ENCODE data around the gene TRMT1L. TPM values are rescaled to one million over a fixed set of nuclear protein-coding genes. Genes with fewer than 3 reads are reported as not detected.
A peak's percentile ranks its signal among the peaks of the same experiment; 100 is the strongest.

The TRMT1L gene
- total RNA-seq, 1 experiment from 2014 or later = 29.2 TPM

GRCh38 chr1:185112356-185112755 lies 44.4 kb downstream of the TRMT1L start:
- no peak for DNase-seq (ENCODE audit: low read depth)

DNA sequence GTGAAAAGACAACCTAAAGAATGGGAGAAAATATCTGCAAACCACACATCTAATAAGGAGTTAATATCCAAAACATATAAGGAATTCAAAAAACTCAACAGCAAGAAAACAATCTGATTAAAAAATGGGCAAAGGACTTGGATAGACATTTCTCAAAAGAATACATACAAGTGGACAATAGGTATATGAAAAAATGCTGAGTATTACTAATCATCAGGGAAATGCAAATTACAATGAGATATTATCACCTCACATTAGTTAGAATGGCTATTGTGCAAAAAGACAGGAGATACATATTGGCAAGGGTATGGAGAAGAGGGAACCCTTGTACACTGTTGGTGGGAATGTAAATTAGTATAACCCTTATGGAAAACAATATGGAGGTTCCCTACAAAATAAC lies 44.9 kb downstream of the TRMT1L start:
- no peak for DNase-seq (ENCODE audit: low read depth)

DNA sequence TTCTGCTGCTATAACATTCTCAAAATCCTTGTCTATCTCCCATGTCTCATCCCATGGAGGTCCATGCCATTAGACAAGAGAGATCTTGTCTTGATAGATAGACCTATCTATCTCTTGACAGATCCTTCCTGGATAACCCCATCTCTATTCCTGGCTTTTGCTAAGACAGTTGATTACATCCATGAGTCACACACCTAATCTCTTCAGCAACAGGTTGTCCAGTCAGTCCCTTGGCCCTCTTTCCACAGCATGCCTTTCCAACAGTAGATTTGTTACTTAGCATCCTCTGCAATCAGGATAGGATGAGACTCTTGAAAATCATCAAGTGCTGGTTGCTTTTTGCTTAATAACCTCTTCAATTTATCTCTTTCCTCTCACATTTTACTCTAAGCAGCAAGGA lies 46.6 kb downstream of the TRMT1L start:
- DNase-seq (ENCODE audit: low read depth) = no peak

DNA sequence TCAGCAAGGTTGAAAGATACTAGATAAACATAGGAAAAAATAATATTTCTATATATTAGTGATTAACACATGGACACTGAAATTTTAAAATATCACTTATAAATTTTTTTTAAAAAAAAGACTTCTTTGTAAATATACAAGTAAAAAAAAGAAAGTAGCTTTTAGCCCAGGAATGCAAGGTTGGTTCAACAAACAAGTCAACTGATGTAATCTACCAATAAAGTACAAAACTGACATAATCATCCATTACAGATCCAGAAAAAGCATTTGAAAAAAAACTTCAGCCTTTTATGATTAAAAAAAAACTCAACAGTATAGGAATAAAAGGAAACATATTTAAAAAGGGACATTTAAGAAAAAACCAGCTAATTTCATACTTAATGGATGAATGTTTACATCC lies 48.4 kb downstream of the TRMT1L start:
- peak; percentile 13 for DNase-seq (ENCODE audit: low read depth)

DNA sequence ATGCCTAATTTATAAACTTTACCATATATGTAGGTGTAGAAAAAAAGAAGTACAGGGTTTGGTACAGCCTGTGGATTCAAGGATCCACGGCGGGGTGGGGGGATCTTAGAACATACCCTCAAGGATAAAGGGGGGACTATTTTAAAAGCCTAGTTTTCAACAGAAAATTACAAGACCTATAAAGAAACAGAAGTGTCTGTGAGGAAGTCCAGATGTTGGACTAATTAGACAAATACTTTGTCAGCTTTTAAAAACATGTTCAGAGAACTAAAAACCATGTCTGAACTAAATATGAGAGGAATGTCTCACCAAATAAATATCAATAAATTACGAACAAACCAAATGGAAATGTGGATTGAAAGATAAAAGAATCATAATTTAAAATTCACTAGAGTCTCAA lies 51.6 kb downstream of the TRMT1L start:
- DNase-seq (ENCODE audit: low read depth) = no peak

GRCh38 chr1:185104083-185104482 lies 52.7 kb downstream of the TRMT1L start:
- DNase-seq (ENCODE audit: low read depth) = no peak

- no peak for DNase-seq (ENCODE audit: low read depth)
Observed at GRCh38 chr1:185096531-185096930, 60.2 kb downstream of the TRMT1L start.

GRCh38 chr1:185094761-185095160 lies 62.0 kb downstream of the TRMT1L start:
- no peak for DNase-seq (ENCODE audit: low read depth)

- DNase-seq (ENCODE audit: low read depth) = no peak
Observed at GRCh38 chr1:185091480-185091879, 65.3 kb downstream of the TRMT1L start.

DNA sequence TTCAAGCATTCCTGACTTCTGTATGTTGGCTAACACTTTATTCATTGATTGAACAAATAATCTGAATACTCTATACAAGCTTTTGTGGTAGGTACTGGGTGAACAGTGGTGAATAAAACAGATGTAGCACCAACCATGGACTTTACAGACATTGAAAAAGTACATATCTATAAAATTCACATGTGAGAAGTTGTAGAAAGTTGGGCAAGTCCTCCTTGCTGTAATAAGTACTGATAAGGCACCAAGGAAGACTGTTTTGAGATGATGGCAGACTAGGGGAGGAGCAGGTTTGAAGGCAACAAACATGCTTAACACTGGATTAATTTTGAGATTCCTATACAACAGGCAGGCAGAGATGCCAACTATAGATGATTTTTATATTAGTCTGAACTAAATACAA lies 69.0 kb downstream of the TRMT1L start:
- DNase-seq (ENCODE audit: low read depth) = no peak

DNA sequence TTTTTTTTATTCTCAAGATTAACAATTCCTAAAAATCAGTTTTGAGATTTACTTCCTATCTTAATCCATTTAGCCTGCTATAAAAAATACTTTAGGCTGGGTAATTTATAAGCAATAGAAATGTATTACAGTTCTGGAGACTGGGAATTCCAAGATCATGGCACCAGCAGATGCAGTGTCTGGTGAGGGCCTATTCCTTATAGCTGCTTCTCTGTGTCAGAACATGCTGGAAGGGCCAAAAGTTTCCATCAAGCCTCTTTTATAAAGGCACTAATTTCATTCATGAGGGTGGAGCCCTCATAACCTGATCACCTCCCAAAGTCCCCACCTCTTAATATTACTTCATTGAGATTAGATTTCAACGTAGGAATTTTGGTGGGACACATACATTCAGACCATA lies 69.7 kb downstream of the TRMT1L start:
- no peak for DNase-seq (ENCODE audit: low read depth)

- no peak for DNase-seq (ENCODE audit: low read depth)
Observed at GRCh38 chr1:185083818-185084217, 72.9 kb downstream of the TRMT1L start.

DNA sequence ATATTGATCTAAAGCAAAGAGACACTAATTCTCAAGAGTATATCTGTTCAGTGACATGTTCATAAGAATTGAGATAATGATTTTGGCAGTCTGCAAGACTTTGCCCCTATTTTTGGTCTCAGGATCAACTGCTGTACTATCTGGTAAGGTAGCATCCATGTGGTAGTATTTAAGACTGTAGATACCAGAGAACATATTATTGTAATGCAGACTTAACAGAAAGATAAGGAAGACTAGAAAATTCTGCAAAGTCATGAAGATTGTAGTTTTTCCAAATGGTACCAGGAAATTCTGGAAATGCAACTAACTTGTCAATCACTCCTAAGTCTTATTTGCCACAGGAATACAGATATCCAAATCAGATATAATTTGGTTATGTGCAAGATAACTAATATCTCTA lies 76.3 kb downstream of the TRMT1L start:
- DNase-seq (ENCODE audit: low read depth) = no peak

DNA sequence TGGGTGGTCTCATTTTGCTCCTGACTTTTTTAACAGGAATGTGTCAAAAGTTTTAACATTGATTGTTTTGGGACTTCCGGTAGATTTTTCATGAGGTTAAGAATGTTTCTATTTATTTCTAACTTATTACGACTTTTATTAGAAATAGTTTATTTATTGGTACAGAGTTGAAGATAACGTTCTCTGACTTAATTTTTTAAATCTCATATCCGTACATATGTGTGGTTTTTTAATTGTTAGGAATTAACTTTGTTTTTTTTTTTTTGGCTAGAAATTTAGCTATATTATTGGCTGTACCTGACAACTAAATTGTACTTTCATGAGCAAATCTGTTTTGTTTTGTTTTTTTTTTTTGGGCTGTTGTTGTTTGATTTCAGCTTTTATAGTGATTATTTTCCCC lies 79.4 kb downstream of the TRMT1L start:
- no peak for DNase-seq (ENCODE audit: low read depth)

DNA sequence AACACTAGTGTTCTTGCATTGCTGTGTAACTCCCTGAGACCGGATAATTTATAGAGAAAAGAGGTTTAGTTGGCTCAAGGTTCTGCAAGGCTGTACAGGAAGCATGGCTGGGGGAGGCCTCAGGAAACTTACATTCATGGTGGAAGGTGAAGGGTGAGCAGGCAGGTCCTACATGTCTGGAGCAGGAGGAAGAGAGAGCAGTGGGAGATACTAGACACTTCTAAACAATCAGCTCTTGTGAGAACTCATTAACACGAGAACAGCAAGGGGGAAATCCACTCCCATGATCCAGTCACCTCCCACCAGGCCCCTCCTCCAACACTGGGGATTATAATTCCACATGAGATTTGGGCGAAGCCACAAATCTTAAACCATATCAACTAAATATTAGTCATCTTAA lies 81.3 kb downstream of the TRMT1L start:
- DNase-seq (ENCODE audit: low read depth) = no peak

DNA sequence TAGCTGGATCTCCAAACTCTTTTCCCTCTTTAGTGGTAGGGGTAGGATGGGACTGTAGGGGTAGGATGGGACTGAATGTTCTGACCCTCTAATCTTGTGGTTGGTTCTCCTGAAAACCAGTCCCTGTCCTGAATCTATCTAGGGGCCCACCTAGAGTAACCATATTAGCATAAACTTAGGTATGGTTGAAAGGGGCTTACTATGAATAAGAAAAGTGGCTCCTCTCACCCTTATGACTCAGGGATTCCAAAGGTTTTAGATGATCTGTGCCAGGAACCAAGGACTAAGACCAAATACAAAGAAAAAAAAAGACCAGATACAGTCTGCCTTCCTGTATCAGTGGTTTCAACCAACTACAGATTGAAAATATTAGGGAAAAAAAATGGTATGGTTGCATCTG lies 82.4 kb downstream of the TRMT1L start:
- peak; percentile 12 for DNase-seq (ENCODE audit: low read depth)

- no peak for DNase-seq (ENCODE audit: low read depth)
Observed at GRCh38 chr1:185073725-185074124, 83.0 kb downstream of the TRMT1L start.

GRCh38 chr1:185070051-185070450 lies 86.7 kb downstream of the TRMT1L start:
- DNase-seq (ENCODE audit: low read depth) = no peak

- no peak for DNase-seq (ENCODE audit: low read depth)
Observed at GRCh38 chr1:185069202-185069772, 87.5 kb downstream of the TRMT1L start.

DNA sequence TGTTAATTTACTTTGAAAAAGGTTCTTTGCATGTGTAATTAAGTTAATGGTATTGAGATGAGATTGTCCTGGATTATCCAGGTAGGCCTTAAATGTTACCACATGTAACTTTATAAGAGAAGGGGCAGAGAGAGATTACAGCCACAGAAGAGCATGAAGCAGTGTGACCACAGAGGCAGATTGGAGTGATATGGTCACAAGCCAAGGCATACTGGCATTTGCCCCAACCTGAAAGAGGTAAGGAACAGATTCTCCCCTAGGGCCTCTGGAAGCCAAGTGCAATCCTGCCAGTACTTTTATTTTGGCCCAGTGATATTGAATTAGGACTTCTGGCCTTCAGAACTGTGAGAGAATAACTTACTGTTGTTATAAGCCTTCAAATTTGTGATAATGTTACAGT lies 88.4 kb downstream of the TRMT1L start:
- no peak for DNase-seq (ENCODE audit: low read depth)

Measured in LHCN-M2 (cell line).